Lower leg skin (tissue), 3 donors: ENCODE results near the gene EPB41L2.

Experiments
- CTCF ChIP-seq, 3 donors: fragments of 450-650 bp; IDR thresholded peaks; one replicate each; pipeline ENCODE4 v1.5.1; 2016; ENCODE audit warnings: antibody characterized with exemption in 3 of 3, mild to moderate bottlenecking in 3 of 3, moderate library complexity in 2 of 3
- POLR2A ChIP-seq, 2 donors: fragments of 450-650 bp; IDR thresholded peaks; one replicate each; pipeline ENCODE4 v1.6.1; 2016 to 2017; ENCODE audit warnings: antibody characterized with exemption in 2 of 2, mild to moderate bottlenecking in 1 of 2, moderate library complexity in 1 of 2

- TF ChIP-seq CTCF (IDR thresholded peaks at IDR 0.05) (no peak), POLR2A (IDR thresholded peaks at IDR 0.05) (no peak)
Measured at GRCh38 chr6:130929036-130929678, 133.9 kb downstream of the EPB41L2 start.
